Kidney epithelial cell (primary cell): ENCODE results near the gene ELFN2. TPM values are rescaled to one million over a fixed set of nuclear protein-coding genes. Genes with fewer than 3 reads are reported as not detected.

Experiments
- DNase-seq: peaks from one replicate; pipeline ENCODE4 v3.0.0-alpha.2; 2010; ENCODE audit warnings: low read depth
- H3K27me3 ChIP-seq: 2 replicates; pipeline ENCODE4 v1.6.0; 2011; ENCODE audit warnings: low read length; ENCODE audit not compliant: control insufficient read depth, insufficient read depth
- H3K36me3 ChIP-seq: 2 replicates; pipeline ENCODE4 v1.5.1; 2011; ENCODE audit warnings: low read length; ENCODE audit not compliant: control insufficient read depth, insufficient read depth
- H3K4me3 ChIP-seq: 2 replicates; pipeline ENCODE4 v1.5.1; 2011; ENCODE audit warnings: low read depth, mild to moderate bottlenecking, control low read depth, low read length
- total RNA-seq: library from RNA; depleted of rRNA; stranded (reverse); fragments of >200 nt; gene quantifications from 2 replicates; pipeline ENCODE4 v1.2.3, GENCODE V29; 2015
- TF ChIP-seq, protein P1 (sequence below): IDR thresholded peaks from 2 replicates; pipeline ENCODE4 v1.5.1; 2011; ENCODE audit warnings: mild to moderate bottlenecking, moderate library complexity, low read length, control low read depth, inconsistent platforms; ENCODE audit not compliant: insufficient read depth, poor library complexity, severe bottlenecking

The ELFN2 gene
- total RNA-seq, 1 donor from 2014 or later = 0.96 TPM

DNA sequence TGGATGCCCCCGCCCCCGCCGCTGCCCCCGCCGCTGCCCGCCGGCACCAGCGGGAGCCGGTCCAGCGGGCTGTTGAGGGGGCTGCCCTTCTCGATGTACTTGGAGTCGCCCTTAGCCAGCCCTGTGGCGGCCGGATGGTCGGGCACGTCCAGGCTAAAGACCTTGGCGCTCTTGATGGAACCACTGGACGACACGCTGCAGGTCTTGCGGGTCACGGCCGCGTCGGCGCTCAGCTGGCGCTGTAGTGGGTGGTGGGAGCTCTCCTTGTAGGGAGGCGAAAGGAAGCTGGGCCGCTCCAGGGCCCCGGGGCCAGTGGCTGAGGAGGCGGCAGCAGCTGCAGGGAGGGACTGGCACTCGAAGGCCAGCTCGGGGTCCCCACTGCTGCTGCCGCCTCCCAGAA, 53.8 kb downstream of the ELFN2 start:
- no peaks in the 10 kb centered on the region for H3K27me3 ChIP-seq
- TF ChIP-seq, protein P1, sequence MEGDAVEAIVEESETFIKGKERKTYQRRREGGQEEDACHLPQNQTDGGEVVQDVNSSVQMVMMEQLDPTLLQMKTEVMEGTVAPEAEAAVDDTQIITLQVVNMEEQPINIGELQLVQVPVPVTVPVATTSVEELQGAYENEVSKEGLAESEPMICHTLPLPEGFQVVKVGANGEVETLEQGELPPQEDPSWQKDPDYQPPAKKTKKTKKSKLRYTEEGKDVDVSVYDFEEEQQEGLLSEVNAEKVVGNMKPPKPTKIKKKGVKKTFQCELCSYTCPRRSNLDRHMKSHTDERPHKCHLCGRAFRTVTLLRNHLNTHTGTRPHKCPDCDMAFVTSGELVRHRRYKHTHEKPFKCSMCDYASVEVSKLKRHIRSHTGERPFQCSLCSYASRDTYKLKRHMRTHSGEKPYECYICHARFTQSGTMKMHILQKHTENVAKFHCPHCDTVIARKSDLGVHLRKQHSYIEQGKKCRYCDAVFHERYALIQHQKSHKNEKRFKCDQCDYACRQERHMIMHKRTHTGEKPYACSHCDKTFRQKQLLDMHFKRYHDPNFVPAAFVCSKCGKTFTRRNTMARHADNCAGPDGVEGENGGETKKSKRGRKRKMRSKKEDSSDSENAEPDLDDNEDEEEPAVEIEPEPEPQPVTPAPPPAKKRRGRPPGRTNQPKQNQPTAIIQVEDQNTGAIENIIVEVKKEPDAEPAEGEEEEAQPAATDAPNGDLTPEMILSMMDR = no peak
- DNase-seq = no peak
- H3K4me3 ChIP-seq = no peak overlapping the region
- no peaks in the 10 kb centered on the region for H3K36me3 ChIP-seq

GRCh38 chr22:37371911-37372310, 55.4 kb downstream of the ELFN2 start:
- no peaks in the 10 kb centered on the region for H3K27me3 ChIP-seq
- no peak overlapping the region for H3K4me3 ChIP-seq
- TF ChIP-seq, protein P1 = no peak
- no peak for DNase-seq
- H3K36me3 ChIP-seq = no peaks in the 10 kb centered on the region

- TF ChIP-seq, protein P1 = no peak
- H3K4me3 ChIP-seq = no peak overlapping the region
- H3K27me3 ChIP-seq = no peaks in the 10 kb centered on the region
- no peaks in the 10 kb centered on the region for H3K36me3 ChIP-seq
- no peak for DNase-seq
Measured at GRCh38 chr22:37371491-37371890, 55.8 kb downstream of the ELFN2 start.

- H3K36me3 ChIP-seq = no peaks in the 10 kb centered on the region
- no peak for DNase-seq
- TF ChIP-seq, protein P1 = no peak
- H3K4me3 ChIP-seq = no peak overlapping the region
- H3K27me3 ChIP-seq = no peaks in the 10 kb centered on the region
Measured at GRCh38 chr22:37370306-37370979, 56.8 kb downstream of the ELFN2 start.

DNA sequence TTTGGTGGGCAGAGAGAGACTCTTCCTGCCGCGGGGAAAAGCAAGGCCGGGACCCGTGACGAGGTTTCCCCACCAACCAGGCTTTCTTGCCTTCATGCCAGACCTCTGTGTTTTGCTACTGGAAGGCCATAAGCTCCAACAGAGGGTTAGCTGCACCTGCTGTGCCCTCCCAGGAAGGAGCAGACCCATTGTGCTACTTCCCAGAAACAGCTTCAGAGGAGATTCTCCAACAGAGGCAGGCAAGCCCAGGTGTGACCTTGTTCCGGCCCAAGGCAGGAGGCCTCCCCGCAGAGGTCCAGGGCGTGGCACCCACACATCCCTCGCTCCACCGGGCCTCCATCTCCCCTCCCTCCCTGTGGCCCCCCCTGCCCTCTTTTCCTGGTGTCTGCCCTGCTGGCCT, 57.8 kb downstream of the ELFN2 start:
- Histone ChIP-seq H3K27me3 (no peaks in the 10 kb centered on the region), H3K4me3 (no peak overlapping the region), H3K36me3 (no peaks in the 10 kb centered on the region)
- DNase-seq = no peak
- TF ChIP-seq, protein P1 = no peak

- Histone ChIP-seq H3K4me3 (no peak overlapping the region), H3K27me3 (no peaks in the 10 kb centered on the region), H3K36me3 (no peaks in the 10 kb centered on the region)
- DNase-seq = no peak
- TF ChIP-seq, protein P1 = no peak
Measured at GRCh38 chr22:37368058-37368457, 59.2 kb downstream of the ELFN2 start.
